Femur (tissue), 1 donor: Measurements from ENCODE around the gene ETNK2.

Source experiments
- DNase-seq: peaks from one replicate; pipeline ENCODE4 v3.0.0-alpha.2; 2017

ETNK2 gene, protein sequence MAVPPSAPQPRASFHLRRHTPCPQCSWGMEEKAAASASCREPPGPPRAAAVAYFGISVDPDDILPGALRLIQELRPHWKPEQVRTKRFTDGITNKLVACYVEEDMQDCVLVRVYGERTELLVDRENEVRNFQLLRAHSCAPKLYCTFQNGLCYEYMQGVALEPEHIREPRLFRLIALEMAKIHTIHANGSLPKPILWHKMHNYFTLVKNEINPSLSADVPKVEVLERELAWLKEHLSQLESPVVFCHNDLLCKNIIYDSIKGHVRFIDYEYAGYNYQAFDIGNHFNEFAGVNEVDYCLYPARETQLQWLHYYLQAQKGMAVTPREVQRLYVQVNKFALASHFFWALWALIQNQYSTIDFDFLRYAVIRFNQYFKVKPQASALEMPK

GRCh38 chr1:204151552-204152309 lies at the start of gene ETNK2:
Gene ETNK2 (minus strand): TSS chr1:204152044. CDS start chr1:204151852, 192 bp downstream.
- peak; percentile 83 for DNase-seq

- DNase-seq: no peak
Measured at GRCh38 chr1:204201348-204202040, 49.6 kb upstream of the ETNK2 start.

DNA sequence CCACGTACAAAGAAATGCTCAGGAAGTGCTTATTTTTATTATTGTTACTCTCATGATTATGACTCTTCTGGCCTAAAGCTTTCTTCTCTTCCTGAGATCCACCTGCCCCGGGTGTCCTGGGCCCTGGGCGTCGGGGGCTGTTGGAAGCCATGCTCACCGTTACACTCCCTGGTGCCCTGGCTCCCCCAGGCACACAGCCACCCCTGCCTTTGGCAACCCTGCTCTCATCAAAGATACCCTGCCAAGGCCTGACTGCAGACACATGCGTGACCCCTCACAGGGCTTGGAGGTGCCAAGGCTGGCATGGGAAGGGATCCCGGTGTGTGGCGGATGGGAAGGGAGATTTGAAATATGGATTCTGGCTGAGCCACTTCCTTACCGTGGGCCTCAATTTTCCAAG lies 47.7 kb upstream of the ETNK2 start:
- DNase-seq: no peak

- peak; percentile 39 for DNase-seq
Measured at GRCh38 chr1:204198348-204199340, 46.8 kb upstream of the ETNK2 start.

GRCh38 chr1:204197068-204197467 lies 45.2 kb upstream of the ETNK2 start:
- DNase-seq: no peak

GRCh38 chr1:204196068-204196795 lies 44.4 kb upstream of the ETNK2 start, which contains the start of gene KISS1:
Gene KISS1 (minus strand): TSS chr1:204196491. CDS start chr1:204192876, 3,615 bp downstream.
- DNase-seq: no peak

DNA sequence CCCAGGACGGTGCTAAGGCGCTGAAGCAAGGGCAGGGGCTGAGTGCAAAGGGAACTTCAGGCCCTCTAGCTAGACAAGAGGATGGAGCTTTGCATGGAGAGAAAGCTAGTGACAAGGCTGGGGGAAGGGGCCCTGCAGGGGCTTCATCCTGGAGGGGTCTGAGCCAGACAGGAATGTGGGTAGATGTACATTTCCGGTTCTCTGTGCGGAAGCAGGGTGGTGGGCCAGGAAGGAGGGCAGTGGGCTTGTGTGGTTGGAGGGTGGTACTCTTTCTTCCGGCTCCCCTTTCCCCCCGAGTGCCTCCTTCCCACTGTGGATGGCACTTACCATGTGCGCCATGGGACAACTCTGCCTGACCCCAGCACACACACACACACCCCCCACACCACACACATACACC lies 42.9 kb upstream of the ETNK2 start:
- no peak for DNase-seq

DNA sequence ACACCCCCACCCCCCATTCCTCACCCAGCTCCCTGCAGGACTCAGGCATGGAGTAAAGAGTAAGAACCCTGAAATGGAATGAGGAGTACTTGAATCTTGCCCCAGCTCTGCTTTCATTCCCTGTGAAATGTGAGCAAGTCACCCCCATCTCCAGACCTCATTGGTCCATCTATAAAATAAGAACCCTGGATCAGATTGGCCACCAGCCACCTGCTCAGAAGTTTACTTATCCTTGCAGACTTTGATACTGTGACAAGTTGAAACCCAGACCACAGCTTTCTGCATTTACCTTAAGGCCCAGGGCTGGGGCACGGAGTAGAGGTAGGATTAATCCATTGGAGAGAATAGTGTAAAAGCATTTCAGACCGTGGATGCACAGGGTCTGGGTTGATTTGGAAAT lies 42.2 kb upstream of the ETNK2 start:
- no peak for DNase-seq

DNA sequence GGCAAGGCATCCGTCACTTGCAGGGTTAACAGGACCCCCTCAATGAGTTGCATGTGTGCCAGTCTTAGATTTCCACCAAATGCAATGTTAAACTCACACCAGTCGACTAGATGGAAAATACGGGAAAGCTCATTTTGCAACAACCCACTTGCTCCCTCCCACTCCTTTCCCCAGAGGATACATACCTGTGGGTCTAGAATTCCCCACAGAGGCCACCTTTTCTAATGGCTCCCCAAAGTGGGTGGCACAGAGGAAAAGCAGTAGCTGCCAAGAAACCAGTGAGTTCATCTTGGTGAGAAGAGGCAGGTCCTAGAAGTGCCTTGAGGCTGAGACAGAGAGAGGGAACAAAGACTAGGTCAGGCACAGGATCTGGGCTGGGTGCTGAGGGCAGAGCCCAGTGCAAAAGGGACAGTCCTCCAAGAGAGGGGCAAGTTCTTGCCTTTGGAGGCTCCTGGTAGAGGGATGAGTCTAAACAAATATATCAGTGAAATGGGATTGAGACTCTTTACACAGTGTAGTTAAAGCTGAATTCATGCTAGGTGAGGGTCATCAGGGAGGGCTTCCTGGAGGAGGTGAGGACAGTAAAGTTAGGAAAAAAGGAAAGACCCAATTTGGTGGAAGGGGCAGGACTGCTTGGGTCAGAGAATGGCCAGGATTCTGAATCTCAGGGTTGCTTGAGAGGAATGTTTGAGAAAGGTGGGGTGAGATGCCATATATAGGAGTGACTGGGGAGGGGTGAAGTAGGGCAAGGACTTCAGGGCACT lies 40.9 kb upstream of the ETNK2 start:
- DNase-seq: no peak

DNA sequence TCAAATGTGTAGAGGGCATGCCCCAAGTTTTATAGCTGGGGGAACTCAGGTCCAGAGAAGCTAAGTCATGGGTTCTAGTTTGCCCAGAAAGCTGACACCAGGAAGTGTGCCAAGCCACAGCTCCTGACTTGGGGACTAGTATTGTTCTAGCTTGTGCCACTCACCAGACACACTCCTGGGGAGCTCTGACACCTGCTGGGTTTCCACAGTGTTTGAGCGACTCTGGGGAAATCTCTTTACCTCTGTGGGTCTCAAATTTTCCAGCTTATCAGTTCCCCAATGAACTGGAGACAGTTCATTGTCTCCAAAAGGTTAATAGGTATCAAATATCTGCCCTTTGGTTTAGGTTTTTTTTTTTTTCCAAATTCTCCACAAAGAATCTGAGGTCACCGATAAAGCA lies 40.2 kb upstream of the ETNK2 start:
- DNase-seq: no peak

DNA sequence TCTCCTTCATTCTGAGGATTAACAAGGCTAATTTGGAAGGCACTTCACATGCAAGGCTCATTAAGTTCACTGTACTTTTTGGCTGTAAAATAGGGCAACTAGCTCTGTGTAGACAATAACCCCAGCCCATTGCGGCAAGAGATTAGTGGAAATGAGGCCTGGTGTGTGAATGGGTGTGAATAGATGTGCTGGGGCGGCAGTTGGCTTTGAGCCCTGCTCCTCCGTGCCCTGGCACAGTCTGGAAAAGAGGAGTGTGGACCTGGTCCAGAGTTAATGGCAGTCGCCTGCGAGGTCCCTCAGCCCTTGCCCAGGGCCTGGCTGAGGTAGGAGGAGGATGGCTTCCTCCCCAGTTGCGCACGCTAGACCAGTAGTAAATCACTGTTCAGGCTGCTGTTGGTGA lies 39.6 kb upstream of the ETNK2 start:
- no peak for DNase-seq

- DNase-seq: peak; percentile 57
Measured at GRCh38 chr1:204190212-204191211, 38.7 kb upstream of the ETNK2 start.

DNA sequence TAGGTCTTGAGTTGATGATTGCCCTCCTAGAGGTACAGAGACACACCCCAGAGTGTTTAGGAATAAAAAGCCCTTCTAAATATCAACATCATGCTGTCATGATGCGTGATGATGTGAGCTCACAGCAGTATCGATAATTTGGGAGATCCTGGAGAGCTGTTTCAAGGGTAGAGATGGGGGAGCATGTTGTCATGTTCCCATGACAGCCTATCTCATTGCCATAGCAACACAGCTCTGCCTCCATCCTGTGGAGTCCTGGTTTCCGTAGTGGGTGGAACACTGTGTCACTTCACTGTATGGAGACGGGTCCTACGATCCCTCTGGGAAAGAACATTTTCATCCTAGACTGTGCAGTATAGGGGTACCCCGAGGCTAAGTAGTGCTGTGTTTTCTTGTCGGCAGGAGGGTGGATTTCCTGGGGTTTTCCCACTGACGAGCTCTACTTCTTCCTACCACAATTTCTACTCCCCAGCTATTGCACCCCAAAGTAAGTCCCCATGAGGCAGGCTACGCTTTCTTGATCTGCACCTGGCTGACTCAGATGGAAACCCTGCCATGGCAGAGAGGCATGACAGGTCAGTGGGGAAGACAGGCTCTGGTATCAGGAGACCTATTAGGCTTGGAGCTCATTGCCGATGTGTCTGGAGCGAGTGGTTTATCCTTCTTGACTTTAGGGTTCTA lies 37.3 kb upstream of the ETNK2 start:
- DNase-seq: no peak

- no peak for DNase-seq
Measured at GRCh38 chr1:204186597-204186996, 34.8 kb upstream of the ETNK2 start.

DNA sequence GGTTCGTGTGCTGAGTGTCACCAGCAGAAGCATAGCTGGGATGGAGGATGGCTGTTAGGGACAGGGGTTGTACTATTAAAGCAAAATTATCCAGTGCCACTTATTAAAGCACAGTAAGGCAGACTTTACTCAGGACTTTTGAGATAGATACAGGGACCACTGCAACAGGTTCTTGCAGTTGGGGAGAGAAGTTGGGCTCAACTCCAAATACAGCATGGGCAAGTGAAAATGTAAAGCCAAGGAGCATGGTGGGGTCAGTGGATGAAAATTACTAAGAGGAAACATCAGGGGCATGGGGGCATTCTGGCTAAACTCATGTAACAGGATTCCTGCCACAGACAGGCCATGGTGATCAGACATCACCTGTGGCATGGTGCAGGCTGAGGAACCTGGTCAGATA lies 29.3 kb upstream of the ETNK2 start:
- DNase-seq: no peak

DNA sequence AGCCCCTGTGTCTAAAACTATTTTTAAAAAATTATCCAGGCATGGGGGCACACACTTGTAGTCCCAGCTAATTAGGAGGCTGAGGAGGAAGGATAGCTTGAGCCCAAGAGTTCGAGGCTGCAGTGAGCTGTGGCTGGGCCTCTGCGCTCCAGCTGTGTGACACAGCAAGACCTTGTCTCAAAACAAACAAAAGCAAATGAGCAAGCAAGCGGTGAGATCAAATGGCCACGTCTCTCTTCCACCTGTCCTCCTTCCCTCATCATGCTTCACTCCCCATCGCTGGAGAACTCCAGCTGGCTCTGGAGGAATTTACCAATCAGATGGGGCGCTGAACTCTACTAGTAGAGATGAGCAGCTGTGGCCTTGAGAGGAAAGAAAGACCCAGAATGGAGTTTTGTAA lies 28.3 kb upstream of the ETNK2 start:
- DNase-seq: no peak

DNA sequence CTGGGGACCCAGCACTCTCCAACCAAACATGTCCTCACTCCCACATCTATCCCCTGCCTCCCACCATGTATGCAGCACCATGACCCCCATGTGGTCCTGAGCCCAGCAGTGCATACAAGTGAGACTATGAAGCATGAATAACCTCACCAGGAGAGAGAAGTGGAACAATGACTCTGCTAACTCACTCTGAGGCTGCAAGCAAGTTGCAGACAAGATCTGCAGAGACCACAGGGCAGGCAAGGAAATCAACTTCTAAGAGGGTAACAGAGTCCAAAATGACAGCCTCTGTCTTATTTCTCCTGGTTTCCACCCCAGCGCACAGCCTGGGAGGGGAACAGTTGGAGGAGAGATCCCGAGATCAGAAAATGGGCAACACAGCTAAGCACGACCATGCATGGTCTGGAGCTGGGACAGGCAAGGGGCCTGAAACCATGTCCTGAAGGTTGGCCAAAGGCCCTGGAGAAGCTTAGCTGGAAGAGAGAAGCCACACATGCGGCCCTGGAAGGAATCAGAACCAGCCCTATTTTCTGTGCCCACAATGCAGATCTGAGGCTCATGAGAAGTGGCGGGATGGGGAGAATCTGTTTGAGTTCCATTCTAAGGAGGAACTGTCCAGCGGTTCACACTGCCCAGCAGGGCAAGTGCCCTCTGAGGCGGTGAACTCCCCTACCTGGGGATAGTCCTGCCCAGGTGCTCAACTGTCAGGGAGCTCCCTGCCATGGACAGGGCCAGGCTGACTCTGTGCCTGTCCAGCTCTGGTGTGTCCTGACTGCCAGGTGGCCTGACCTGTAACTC lies 26.8 kb upstream of the ETNK2 start:
- DNase-seq: no peak

- DNase-seq: no peak
Measured at GRCh38 chr1:204177133-204177532, 25.3 kb upstream of the ETNK2 start.
